GM21737 (cell line): Measurements from ENCODE around the gene RNF212.
"Not testable (repeated sequence)": the region's sequence is repeated elsewhere in the genome, so short reads cannot be mapped to it uniquely, and the experiment has no call there.

Experiments used
- ATAC-seq: cut with Tn5 transposase; IDR thresholded peaks from one replicate; pipeline ENCODE4 v1.9.1; 2021; ENCODE audit warnings: mild to moderate bottlenecking, moderate library complexity; ENCODE audit not compliant: unreplicated experiment

Gene RNF212, protein sequence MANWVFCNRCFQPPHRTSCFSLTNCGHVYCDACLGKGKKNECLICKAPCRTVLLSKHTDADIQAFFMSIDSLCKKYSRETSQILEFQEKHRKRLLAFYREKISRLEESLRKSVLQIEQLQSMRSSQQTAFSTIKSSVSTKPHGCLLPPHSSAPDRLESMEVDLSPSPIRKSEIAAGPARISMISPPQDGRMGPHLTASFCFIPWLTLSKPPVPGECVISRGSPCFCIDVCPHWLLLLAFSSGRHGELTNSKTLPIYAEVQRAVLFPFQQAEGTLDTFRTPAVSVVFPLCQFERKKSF

GRCh38 chr4:1113311-1114009 lies at the start of gene RNF212:
RNF212 (minus strand) TSS chr4:1113564; CDS start chr4:1113464, 100 bp downstream.
- ATAC-seq, result no peak

- no peak for ATAC-seq
Observed at GRCh38 chr4:1160351-1160750, 47.0 kb upstream of the RNF212 start.

GRCh38 chr4:1156069-1156468 lies 42.7 kb upstream of the RNF212 start:
- no peak for ATAC-seq

- no peak for ATAC-seq
Observed at GRCh38 chr4:1155314-1155713, 42.0 kb upstream of the RNF212 start.

GRCh38 chr4:1154523-1155182 lies 41.3 kb upstream of the RNF212 start:
- ATAC-seq, result no peak

- no peak for ATAC-seq
Observed at GRCh38 chr4:1154126-1154522, 40.8 kb upstream of the RNF212 start.

DNA sequence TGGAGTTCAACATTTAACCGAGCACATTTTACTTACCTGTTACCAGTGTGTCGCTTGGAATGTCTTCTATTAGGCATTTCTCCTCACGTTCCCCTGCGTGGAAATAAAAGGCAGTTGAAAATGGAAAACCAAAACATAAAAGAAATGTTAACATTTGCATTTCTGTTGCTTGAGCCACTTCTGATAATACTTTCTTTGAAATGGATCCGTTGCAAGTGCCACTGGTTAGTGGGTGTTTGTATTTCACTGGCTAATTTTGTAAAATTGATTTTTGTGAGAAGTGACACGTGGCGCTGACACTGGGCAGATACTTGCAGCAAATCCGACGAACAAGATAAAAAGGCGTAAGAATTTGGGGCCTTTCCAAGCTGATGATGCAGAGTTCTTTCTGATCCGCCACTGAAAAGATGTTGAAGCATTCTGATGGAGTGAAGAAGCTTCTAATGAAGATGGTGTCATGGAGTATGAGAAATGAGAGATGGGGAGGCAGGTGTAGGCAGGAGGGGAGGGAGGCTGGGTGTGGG lies 40.3 kb upstream of the RNF212 start:
- no peak for ATAC-seq

DNA sequence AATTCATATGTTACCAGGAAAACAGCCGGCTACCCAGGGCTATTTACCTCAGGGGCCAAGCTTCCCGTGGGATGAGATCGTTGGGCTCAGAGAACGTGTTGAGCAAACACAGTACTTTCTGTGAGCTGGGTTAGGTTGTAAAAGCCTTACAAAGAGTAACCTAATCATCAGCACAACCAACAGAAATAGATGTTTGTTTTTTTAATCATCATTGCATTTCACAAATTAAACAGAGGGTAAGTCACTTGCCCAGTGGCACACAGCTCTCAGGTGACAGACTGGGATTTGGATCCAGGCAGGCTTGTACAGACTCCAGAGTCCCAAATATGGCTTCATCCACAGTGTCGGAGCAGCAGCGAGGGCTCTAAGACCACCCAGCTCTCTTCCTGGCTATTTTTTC lies 38.9 kb upstream of the RNF212 start:
- no peak for ATAC-seq

- no peak for ATAC-seq
Observed at GRCh38 chr4:1151541-1151940, 38.2 kb upstream of the RNF212 start.

- ATAC-seq, result no peak
Observed at GRCh38 chr4:1150875-1151274, 37.5 kb upstream of the RNF212 start.

GRCh38 chr4:1139860-1140259 lies 26.5 kb upstream of the RNF212 start:
- no peak for ATAC-seq

- no peak for ATAC-seq
Observed at GRCh38 chr4:1137850-1138249, 24.5 kb upstream of the RNF212 start.

DNA sequence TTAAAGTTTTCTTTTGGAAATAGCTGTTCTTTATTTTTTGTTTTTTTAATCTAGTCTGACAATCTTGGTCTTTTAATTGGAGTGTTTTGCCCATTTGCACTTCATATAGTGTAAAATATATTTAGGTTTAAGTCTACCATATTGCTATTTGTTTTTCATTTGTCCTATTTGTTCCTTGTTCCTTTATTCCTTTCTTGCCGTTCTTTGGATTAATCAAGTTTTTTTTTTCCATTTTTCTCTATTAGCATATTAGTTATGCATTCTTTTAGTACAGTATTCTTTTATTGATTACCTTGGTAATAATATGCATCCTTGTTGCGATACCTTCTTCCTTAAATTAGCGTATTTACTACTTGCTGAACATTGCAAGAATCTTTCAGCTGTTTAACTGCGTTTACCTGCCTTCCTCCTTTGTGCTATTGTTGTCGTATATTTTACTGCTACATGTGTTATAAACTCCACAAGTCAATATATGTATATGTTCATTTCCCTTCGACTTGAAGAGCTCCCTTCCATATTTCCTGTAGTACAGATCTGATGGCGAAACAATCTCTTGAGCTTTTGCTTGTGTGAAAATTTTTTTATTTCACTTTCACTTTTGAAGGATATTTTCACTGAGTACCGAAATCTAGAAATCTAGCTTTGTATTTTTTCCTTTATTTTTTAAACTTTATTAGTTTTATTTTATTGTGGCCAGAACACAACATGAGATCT lies 23.9 kb upstream of the RNF212 start:
- ATAC-seq, result no peak

- no peak for ATAC-seq
Observed at GRCh38 chr4:1136048-1136447, 22.7 kb upstream of the RNF212 start.

- ATAC-seq, result no peak
Observed at GRCh38 chr4:1133033-1133432, 19.7 kb upstream of the RNF212 start.

DNA sequence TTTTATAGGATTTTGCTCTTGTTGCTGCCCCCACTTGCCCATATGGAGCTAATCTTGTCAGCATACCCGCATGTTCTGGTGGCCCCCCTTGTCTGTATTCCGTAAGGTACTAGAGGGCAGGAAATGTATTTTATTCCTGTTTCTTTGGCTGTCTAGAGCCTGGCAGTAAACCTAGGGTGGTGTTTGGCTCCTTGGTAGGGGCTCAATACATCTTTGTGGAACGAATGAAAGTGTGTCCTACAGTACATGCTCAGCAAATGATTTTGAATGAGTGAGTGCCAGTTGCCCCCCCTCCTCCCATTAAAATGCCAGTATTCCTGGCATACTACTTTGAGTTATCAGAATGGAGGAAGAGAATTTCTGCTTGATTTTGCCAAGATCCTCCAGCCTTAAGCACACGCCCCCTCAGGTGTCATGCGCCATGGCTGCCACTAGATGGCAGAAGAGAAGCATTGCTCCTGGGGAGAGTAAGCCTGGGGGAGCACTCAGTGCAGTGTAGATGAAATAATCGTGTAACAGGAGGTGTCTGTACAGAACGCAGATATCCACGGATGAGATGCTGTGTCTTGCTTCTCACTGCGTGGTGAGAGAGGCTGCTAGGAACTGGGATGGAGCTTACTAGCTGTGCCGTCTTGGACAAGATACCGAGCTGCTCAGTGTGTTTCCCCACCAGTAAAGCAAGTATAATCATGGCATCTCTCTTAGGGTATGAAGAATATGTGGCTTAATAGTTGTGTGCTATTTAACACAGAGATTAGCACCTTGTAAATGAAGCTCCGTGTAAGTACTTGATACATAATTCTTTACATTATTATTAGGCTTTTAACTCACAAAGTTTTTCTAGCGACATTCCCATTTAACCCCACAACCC lies 17.2 kb upstream of the RNF212 start:
- peak; percentile 73 for ATAC-seq

DNA sequence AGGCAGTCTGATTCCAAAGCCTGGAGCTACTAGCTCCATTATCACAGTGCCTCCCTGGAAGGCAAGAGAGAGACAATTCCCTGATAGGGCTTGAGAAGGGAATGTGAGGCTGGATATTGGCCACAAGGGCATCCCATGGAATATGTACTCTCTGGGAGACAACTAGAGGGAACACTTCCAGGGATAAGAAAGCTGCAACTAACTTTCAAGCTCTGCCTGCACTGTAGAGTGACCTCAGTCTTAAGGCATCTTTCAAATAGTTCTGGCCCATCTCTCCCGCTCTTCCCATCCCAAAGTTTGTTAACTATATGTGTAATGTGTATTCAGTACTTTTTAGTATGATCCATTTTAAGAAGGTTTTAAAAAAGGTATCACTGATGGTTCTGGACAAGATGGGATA lies 13.1 kb upstream of the RNF212 start:
- no peak for ATAC-seq

GRCh38 chr4:1125466-1125865 lies 12.1 kb upstream of the RNF212 start:
- ATAC-seq, result not testable (repeated sequence)

GRCh38 chr4:1124818-1125217 lies 11.5 kb upstream of the RNF212 start:
- ATAC-seq, result no peak

DNA sequence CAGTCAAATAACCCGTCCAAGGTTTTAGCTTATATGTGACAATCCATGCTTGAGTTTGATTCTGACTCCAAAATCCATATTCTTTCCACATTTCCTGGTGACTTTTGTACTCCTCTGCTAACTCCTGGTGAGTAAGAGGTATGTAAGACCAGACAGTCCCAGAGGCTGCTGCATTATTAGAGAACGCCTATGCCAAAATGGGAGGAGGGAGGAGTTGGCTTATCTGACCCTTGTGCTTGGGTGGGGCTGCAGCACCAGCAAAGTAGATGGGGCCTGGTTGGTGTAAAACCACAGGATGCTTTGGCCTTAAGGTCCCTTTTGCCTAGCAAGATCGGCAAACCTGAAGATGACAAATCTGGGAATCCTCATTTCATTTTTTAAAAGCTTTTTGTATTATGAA lies 9.1 kb upstream of the RNF212 start:
- no peak for ATAC-seq
